ENCODE data around the gene NUBPL.

- TF ChIP-seq EP300 (IDR thresholded peaks at IDR 0.05) (no peak), CTCF (IDR thresholded peaks at IDR 0.05) (no peak), POLR2A (IDR thresholded peaks at IDR 0.05) (no peak), POLR2AphosphoS5 (IDR thresholded peaks at IDR 0.05) (no peak)
Measured at GRCh38 chr14:31660191-31660590, 99.0 kb downstream of the NUBPL start.
